Measurements from ENCODE around the gene CCDC88C.

The CCDC88C gene

DNA sequence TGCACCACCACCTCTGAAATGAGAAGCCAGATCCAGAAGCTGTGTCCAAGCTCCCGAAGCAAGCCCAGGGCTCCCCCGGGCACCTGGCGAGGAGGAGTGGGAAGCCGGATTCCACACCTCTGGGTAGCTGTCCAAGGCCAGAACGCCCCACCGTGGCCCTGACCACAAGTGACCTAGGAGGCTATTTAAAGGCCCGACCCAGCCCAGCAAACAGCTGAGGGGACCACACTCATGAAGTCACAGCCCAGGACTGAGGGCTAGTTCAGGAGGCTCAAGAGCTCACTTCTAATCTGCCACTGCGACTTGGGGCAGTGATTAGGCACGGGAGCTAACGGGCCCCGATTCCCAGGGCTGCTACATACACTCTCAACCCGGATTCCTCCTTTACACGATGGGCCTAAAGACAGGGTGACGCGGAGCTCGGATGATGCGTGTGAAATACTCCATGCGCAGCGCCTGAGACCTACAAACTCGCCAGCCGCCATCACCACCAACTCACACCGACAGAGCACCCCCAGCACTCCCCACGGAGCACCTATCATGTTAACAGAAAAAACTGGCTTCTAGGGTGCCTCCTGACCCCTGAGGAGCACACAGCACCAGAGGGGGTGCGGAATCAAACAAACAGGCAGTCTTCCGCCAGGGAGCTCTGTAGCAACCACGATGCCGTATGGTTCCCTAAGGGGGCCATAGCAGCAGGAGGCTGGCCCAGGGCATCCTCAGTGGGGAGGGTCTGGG is 89.1 kb downstream of the CCDC88C start:
- H3K4me3 ChIP-seq (ENCODE audit: low read depth, low read length): no peak overlapping the region
- TF ChIP-seq, protein P1, sequence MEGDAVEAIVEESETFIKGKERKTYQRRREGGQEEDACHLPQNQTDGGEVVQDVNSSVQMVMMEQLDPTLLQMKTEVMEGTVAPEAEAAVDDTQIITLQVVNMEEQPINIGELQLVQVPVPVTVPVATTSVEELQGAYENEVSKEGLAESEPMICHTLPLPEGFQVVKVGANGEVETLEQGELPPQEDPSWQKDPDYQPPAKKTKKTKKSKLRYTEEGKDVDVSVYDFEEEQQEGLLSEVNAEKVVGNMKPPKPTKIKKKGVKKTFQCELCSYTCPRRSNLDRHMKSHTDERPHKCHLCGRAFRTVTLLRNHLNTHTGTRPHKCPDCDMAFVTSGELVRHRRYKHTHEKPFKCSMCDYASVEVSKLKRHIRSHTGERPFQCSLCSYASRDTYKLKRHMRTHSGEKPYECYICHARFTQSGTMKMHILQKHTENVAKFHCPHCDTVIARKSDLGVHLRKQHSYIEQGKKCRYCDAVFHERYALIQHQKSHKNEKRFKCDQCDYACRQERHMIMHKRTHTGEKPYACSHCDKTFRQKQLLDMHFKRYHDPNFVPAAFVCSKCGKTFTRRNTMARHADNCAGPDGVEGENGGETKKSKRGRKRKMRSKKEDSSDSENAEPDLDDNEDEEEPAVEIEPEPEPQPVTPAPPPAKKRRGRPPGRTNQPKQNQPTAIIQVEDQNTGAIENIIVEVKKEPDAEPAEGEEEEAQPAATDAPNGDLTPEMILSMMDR (IDR thresholded peaks at IDR 0.05; ENCODE audit: insufficient read depth, low read depth, low read length, missing control alignments): no peak
- no peak for DNase-seq (ENCODE audit: low read depth)

DNA sequence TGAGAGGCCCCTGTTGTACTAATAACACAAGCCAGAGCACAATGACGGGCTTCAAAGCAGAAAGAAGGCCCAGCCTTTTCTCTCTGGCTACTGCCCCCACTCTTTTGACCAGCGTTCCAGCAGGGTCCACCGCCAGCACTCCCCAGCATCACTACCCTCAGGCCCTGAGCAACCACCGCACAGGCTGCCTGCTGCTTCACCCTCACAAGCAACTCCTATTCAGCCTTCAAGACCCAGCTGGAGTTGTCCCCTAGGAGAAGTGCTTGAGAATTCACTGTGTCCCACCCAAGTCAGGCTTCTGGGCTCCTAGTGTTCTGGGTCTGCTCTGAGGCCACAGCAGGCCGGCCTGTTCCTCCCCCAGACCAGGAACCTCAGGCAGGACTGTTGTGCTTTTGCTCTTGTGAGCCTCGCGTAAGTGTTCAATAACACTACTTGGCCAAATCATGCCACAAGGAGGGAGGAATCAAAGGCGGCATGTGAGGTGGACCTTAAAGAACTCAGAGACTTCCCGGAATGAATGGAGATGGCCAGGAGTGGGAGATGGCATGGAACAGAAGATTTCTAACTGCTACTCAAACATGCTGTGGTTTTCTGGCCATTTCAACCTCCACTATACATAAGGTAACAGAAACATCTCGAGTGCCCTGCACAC is 89.8 kb downstream of the CCDC88C start:
- DNase-seq (ENCODE audit: low read depth): no peak
- no peak overlapping the region for H3K4me3 ChIP-seq (ENCODE audit: low read depth, low read length)
- TF ChIP-seq, protein P1 (IDR thresholded peaks at IDR 0.05; ENCODE audit: insufficient read depth, low read depth, low read length, missing control alignments): no peak

DNA sequence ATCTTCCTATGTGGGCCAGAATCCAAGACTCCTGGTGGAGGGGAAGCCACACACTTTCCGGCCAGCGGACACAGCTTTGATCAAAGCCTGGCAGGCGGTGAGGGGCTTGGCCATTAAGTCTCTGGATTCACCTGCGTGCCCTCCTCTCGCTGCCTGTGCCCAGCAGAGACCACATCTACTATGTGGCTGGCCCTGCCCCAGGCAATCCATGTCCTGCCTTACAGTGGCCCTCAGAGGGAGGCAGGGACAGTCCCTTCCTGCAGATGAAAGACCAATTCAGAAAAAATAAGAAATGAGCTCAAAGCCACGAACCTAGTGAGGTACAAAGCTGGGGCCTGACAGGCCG is 90.4 kb downstream of the CCDC88C start:
- no peak for DNase-seq (ENCODE audit: low read depth)
- TF ChIP-seq, protein P1 (IDR thresholded peaks at IDR 0.05; ENCODE audit: insufficient read depth, low read depth, low read length, missing control alignments): no peak

DNA sequence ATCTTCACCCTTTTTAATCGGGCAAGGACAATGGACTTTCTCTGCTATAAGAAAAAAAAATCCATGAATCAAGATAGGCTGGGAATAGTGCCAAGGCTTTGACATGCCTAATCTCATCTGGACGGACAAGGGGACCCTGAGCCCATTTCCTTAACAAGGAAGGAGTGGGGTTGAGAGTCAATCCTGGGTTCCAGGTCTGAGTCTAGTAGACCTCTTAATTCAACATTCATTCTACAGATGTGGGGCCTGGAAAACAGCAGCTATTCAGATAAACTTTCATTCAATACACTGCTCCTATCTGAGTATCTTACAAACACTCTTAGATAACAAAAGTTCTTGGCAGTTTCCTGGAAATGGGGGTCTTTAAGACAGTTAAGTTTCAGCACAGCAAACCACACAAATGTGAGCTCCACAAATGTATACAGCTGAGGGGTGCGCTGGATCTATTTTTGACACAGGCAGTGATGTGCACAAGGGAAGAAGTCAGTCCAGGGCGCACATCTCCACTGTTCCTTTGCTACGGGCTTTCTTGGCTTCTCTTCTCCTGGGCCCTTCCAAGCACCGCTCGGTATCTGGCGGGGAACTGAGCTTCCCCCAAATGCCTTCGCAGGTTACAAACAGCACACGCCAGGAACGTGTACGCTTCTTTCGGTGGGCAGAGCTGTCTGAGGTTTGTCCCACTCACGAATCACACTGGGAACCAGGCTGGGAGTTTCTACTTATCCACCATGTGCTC is 90.9 kb downstream of the CCDC88C start:
- TF ChIP-seq, protein P1 (IDR thresholded peaks at IDR 0.05; ENCODE audit: insufficient read depth, low read depth, low read length, missing control alignments): no peak
- DNase-seq (ENCODE audit: low read depth): no peak
- H3K4me3 ChIP-seq (ENCODE audit: low read depth, low read length): no peak overlapping the region

More for the DNA sequence above, 90.4 kb downstream of the CCDC88C start:
- H3K4me3 ChIP-seq (ENCODE audit: low read depth, low read length): no peak overlapping the region

DNA sequence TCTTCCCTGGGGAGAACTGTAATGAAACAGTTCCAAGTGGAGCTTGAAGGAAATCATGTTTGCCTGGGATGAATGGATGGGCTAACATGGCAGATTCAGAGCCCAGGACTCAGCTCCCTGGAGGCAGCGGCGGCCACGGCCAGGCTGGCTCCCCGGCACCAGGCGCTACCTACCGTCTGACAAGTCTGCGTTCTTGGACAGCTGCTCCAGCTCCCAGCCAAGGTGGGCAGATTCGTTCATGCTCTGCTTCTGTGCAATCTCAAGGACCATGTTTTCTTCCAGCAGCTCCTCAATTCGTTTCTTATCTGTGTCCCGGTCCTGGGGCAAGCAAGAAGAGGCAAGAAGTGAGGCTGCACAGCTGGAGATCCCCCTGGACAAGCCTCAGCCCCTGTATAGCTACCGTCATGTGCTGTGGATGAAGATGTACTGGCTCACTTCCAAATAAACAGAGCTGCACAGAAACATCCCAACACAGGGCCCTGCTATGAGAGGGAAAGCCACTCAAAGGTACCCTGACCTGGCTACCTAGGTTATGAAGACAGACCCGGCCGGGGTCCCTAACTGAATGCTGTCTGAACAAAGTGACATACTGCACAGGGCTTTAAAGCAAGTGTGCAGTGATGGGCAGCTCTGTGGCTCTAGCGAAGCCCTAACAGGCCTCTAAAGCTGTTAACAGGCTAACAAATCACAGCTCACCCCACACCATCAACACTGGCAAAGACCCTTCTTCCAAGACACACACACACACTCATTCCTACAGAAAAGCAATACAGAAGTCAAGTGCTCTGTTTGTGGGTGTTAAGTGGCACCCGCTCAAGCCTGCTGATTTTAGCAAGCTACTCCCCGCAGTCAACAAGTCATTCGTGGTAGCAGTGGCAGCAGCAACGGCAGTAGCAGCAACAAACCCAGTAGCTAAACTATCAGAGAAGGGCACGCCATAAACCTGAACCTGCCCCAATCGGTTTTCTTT is 92.7 kb downstream of the CCDC88C start:
- DNase-seq (ENCODE audit: low read depth): no peak
- H3K4me3 ChIP-seq (ENCODE audit: low read depth, low read length): peak overlapping the region; percentile 46
- TF ChIP-seq, protein P1 (IDR thresholded peaks at IDR 0.05; ENCODE audit: insufficient read depth, low read depth, low read length, missing control alignments): no peak

Measured in GM12865 (cell line).